Breast epithelium (tissue), 3 donors: ENCODE data around the gene PIAS1.

Source experiments
- POLR2A ChIP-seq: fragments of 450-650 bp; IDR thresholded peaks from one replicate; pipeline ENCODE4 v1.6.1; 2016; ENCODE audit warnings: antibody characterized with exemption, mild to moderate bottlenecking, moderate library complexity
- POLR2AphosphoS5 ChIP-seq, 3 donors: sonication (generic); formaldehyde crosslinking; IDR thresholded peaks; one replicate each; pipeline ENCODE4 v1.6.1; 2017; ENCODE audit warnings: antibody characterized with exemption in 3 of 3
- TF ChIP-seq, protein P1 (sequence below), 3 donors: fragments of 450-650 bp; IDR thresholded peaks; one replicate each; pipeline ENCODE4 v1.5.1; 2016 to 2017; ENCODE audit warnings: antibody characterized with exemption in 3 of 3, mild to moderate bottlenecking in 3 of 3, moderate library complexity in 3 of 3

DNA sequence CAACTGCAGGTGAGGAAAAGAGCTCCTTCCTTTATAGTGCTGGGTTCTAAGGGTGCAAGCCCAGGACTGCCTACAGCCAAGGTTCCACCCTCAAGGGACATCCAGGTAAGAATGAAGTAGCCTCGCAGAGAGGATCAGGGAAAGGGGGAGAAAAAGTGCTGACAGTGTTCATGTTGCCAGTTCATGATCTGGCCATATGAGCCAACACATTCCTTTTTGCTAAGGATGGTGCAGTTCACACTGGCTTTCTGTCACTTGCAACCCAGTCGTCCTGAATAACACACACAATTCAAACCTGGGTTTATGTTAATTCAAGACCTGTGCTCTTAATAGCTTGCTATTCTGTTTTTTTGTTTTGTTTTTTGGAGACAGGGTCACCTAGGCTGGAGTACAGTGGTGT lies 166.4 kb downstream of the PIAS1 start:
- TF ChIP-seq, protein P1, sequence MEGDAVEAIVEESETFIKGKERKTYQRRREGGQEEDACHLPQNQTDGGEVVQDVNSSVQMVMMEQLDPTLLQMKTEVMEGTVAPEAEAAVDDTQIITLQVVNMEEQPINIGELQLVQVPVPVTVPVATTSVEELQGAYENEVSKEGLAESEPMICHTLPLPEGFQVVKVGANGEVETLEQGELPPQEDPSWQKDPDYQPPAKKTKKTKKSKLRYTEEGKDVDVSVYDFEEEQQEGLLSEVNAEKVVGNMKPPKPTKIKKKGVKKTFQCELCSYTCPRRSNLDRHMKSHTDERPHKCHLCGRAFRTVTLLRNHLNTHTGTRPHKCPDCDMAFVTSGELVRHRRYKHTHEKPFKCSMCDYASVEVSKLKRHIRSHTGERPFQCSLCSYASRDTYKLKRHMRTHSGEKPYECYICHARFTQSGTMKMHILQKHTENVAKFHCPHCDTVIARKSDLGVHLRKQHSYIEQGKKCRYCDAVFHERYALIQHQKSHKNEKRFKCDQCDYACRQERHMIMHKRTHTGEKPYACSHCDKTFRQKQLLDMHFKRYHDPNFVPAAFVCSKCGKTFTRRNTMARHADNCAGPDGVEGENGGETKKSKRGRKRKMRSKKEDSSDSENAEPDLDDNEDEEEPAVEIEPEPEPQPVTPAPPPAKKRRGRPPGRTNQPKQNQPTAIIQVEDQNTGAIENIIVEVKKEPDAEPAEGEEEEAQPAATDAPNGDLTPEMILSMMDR (IDR thresholded peaks at IDR 0.05): no peak
- no peak for TF ChIP-seq POLR2AphosphoS5 (IDR thresholded peaks at IDR 0.05)
- no peak for TF ChIP-seq POLR2A
